ENCODE results near the gene ACAP3.

- TF ChIP-seq POLR2A (IDR thresholded peaks at IDR 0.05) (no peak), CTCF (IDR thresholded peaks at IDR 0.05 in 8 of 11, conservative IDR thresholded peaks at IDR 0.05 in 3 of 11) (no peak), POLR2AphosphoS5 (IDR thresholded peaks at IDR 0.05) (no peak)
Measured at GRCh38 chr1:1336446-1336845, 28.7 kb upstream of the ACAP3 start.
